Stomach (tissue), 9 donors: ENCODE measurements around the gene PRKCA. TPM values are rescaled to one million over a fixed set of nuclear protein-coding genes. Genes with fewer than 3 reads are reported as not detected.

Experiments used
- DNase-seq, 2 donors: peaks; one replicate each; pipeline versions ENCODE4 v3.0.0 to v3.0.0-alpha.2; 2013 to 2019
- H3K27ac ChIP-seq, 5 donors: fragments of 200-600 bp in 4 of 5; sonication (generic) in 4 of 5; one replicate each; pipeline ENCODE4 v1.5.1; 2013 to 2019; ENCODE audit warnings: mild to moderate bottlenecking in 1 of 5, moderate library complexity in 1 of 5
- H3K27me3 ChIP-seq, 3 donors: fragments of 200-600 bp; sonication (generic); one replicate each; pipeline ENCODE4 v1.5.1; 2017 to 2019; ENCODE audit warnings: mixed run types in 1 of 3
- H3K36me3 ChIP-seq, 4 donors: fragments of 200-600 bp; sonication (generic); 1 replicate in 3 of 4; 2 replicates in 1 of 4; pipeline ENCODE4 v1.5.1; 2016 to 2019
- H3K4me1 ChIP-seq, 4 donors: fragments of 200-600 bp; sonication (generic); one replicate each; pipeline ENCODE4 v1.5.1; 2016 to 2019
- H3K4me3 ChIP-seq, 4 donors: fragments of 200-600 bp; sonication (generic) in 3 of 4; one replicate each; pipeline ENCODE4 v1.5.1; 2016 to 2019; ENCODE audit warnings: mild to moderate bottlenecking in 1 of 4
- H3K9me3 ChIP-seq, 4 donors: fragments of 200-600 bp; sonication (generic); one replicate each; pipeline ENCODE4 v1.5.1; 2016 to 2019
- EP300 ChIP-seq: sonication (generic); formaldehyde crosslinking; IDR thresholded peaks from one replicate; pipeline ENCODE4 v1.6.1; 2017; ENCODE audit warnings: antibody characterized with exemption
- POLR2A ChIP-seq, 4 donors: fragments of 450-650 bp; IDR thresholded peaks; one replicate each; pipeline ENCODE4 v1.6.1; 2016; ENCODE audit warnings: antibody characterized with exemption in 4 of 4, control low read depth in 2 of 4, mild to moderate bottlenecking in 1 of 4, moderate library complexity in 1 of 4
- POLR2AphosphoS5 ChIP-seq, 3 donors: sonication (generic); formaldehyde crosslinking; IDR thresholded peaks; one replicate each; pipeline ENCODE4 v1.6.1; 2016; ENCODE audit warnings: antibody characterized with exemption in 3 of 3
- WGBS, 5 donors: extraction: QIAGEN DNeasy Blood & Tissue Kit in 3 of 5; methylation state at CpG; one replicate each; pipeline versions ENCODE4 v1.1.5 to v1.1.7; 2013 to 2018; 5-methylcytosine and 5-hydroxymethylcytosine counted together
- intact Hi-C: fragments of 100-400 bp; cut with DNase I; formaldehyde crosslinking; loops from one replicate; pipeline ENCODE4 v1.15.1; 2023; ENCODE audit warnings: low total_unique reads
- polyA plus RNA-seq, 3 donors: library from polyadenylated mRNA; stranded (reverse); fragments of 200-250 nt; gene quantifications; one replicate each; pipeline ENCODE4 v1.2.3, GENCODE V29; 2013
- total RNA-seq, 5 donors: library from RNA; depleted of rRNA; stranded (reverse); fragments of >200 nt; gene quantifications; one replicate each; pipeline versions ENCODE4 v1.1.0 to v1.2.3, GENCODE V29; 2014 to 2016
- TF ChIP-seq, protein P1 (sequence below), 7 experiments: fragments of 450-650 bp in 4 of 7; fragments of 200-600 bp in 3 of 7; sonication (generic) in 3 of 7; IDR thresholded peaks; one replicate each; pipeline ENCODE4 v1.5.1; 2016 to 2019; ENCODE audit warnings: antibody characterized with exemption in 7 of 7, control low read depth in 2 of 7, mild to moderate bottlenecking in 1 of 7
- donor health status: healthy with polysubstance abuse.
- donor health status: Bipolar disorder and iron deficiency.
- donor health status: healthy.

PRKCA gene
- total and polyA plus RNA-seq, 8 donors: 2.1 to 41.1 (median 12.2) TPM

DNA sequence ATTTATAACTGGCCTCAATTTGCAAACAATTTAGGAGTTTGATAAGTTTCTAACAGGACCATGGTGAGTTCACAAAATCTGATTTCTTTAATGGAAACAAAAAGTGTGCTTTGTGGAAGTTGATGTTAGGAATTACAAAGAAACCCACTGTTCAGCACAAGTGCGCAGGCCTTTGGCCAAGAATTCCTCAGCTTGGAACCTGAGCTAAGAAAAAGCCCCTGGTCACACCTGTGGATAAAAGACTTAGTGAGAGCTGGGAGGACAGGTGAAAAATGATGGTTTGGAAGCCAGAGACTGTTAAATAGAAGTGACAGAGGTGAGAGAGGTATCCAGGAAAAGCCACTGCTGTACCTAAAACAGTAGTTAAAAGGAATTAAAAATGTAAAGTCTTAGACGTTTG is 64.7 kb downstream of the PRKCA start:
- Histone ChIP-seq H3K4me1 (peaks cover 0 to 28% (median 8%) of the 10 kb centered on the region in 4 donors), H3K27me3 (no peaks in the 10 kb centered on the region), H3K4me3 (no peak overlapping the region), H3K27ac (no peak overlapping the region), H3K9me3 (no peaks in the 10 kb centered on the region), H3K36me3 (no peaks in the 10 kb centered on the region)
- intact Hi-C loops: no loop called here
- TF ChIP-seq POLR2A (IDR thresholded peaks at IDR 0.05): no peak
- TF ChIP-seq, protein P1, sequence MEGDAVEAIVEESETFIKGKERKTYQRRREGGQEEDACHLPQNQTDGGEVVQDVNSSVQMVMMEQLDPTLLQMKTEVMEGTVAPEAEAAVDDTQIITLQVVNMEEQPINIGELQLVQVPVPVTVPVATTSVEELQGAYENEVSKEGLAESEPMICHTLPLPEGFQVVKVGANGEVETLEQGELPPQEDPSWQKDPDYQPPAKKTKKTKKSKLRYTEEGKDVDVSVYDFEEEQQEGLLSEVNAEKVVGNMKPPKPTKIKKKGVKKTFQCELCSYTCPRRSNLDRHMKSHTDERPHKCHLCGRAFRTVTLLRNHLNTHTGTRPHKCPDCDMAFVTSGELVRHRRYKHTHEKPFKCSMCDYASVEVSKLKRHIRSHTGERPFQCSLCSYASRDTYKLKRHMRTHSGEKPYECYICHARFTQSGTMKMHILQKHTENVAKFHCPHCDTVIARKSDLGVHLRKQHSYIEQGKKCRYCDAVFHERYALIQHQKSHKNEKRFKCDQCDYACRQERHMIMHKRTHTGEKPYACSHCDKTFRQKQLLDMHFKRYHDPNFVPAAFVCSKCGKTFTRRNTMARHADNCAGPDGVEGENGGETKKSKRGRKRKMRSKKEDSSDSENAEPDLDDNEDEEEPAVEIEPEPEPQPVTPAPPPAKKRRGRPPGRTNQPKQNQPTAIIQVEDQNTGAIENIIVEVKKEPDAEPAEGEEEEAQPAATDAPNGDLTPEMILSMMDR (IDR thresholded peaks at IDR 0.05): no peak
- DNase-seq: no peak
- WGBS, 5 donors: 51 to 75% (median 60%) methylated on average over 2 of the region's 2 CpGs

DNA sequence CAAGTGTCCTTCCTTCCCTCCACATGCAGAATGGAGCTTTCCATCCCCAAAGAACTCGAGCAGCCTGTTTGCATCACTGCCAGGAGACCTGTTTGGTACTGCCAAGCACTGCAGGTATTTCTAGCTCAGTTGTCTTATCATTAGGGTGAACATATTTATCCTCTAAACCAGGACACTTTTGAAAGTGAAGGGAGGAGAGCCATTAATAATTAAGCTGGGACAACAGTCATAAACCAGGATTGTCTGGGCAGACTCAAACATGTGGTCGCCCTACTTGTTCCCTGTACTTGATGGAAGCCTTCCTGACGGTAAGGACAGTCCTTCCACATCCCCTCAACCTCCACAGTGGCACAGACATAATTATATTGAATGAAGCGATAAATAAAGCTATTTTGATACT is 67.4 kb downstream of the PRKCA start:
- no peaks in the 10 kb centered on the region for H3K9me3 ChIP-seq
- H3K4me3 ChIP-seq: no peak overlapping the region
- no peak overlapping the region for H3K27ac ChIP-seq
- no peak for TF ChIP-seq POLR2AphosphoS5 (IDR thresholded peaks at IDR 0.05)
- TF ChIP-seq POLR2A (IDR thresholded peaks at IDR 0.05): no peak
- TF ChIP-seq EP300: no peak
- TF ChIP-seq, protein P1 (IDR thresholded peaks at IDR 0.05): no peak
- DNase-seq: no peak
- no peaks in the 10 kb centered on the region for H3K27me3 ChIP-seq
- 78 to 85% (median 78%) methylated on average over 4 of the region's 4 CpGs for WGBS, 5 donors
- intact Hi-C loops: no loop called here
- peaks cover 1 to 33% (median 14%) of the 10 kb centered on the region in 4 donors for H3K4me1 ChIP-seq
- H3K36me3 ChIP-seq: no peaks in the 10 kb centered on the region

DNA sequence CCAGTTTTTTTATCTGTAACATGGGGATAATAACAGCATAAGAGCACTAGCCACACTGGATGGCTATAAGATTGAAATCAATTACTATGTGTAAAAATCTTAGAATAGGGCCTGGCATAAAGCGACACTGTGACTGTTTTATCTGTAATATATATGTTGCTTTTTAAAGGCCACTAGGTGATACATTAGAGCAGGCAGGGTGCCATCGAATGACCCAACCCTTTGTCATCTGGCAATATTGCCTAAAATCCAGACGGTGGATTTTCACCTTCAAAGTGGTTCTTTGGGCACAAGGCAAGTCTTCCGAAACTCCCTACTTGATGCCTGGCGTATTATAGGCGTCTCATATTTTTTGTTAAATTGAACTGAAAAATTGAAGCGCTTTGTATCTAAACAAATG is 69.1 kb downstream of the PRKCA start:
- TF ChIP-seq POLR2AphosphoS5 (IDR thresholded peaks at IDR 0.05) (no peak), EP300 (no peak), POLR2A (IDR thresholded peaks at IDR 0.05) (no peak)
- TF ChIP-seq, protein P1 (IDR thresholded peaks at IDR 0.05): no peak
- intact Hi-C loops: no loop called here
- no peaks in the 10 kb centered on the region for H3K36me3 ChIP-seq
- H3K9me3 ChIP-seq: no peaks in the 10 kb centered on the region
- no peak for DNase-seq
- WGBS, 5 donors: 93 to 98% (median 97%) methylated on average over 7 of the region's 7 CpGs
- no peak overlapping the region for H3K27ac ChIP-seq
- no peak overlapping the region for H3K4me3 ChIP-seq
- peaks cover 13 to 36% (median 22%) of the 10 kb centered on the region in 4 donors for H3K4me1 ChIP-seq
- H3K27me3 ChIP-seq: no peaks in the 10 kb centered on the region

DNA sequence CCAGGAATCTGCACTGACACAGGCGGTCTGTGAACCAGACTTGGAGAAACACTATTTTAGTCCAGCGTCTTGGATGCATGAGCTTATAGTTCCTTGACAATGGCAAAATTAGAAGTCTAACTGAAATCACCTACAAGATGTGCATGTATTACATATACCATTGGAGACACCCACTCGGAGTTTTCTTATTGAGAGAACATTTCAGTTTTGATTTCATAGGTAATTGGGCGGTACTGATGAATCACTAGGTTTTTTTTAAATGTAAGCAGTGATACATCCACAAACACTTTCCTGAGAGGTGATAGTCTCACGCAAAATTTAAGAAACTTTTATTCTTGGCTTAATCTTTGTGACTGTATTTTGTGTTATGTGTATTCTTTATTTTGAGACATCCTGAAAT is 69.8 kb downstream of the PRKCA start:
- DNase-seq: no peak
- Histone ChIP-seq H3K4me3 (no peak overlapping the region), H3K36me3 (no peaks in the 10 kb centered on the region), H3K27me3 (no peaks in the 10 kb centered on the region), H3K4me1 (peaks cover 13 to 37% (median 22%) of the 10 kb centered on the region in 4 donors), H3K27ac (no peak overlapping the region), H3K9me3 (no peaks in the 10 kb centered on the region)
- TF ChIP-seq EP300 (no peak), POLR2A (IDR thresholded peaks at IDR 0.05) (no peak), POLR2AphosphoS5 (IDR thresholded peaks at IDR 0.05) (no peak)
- TF ChIP-seq, protein P1 (IDR thresholded peaks at IDR 0.05): no peak
- 87 to 93% (median 91%) methylated on average over 5 of the region's 5 CpGs for WGBS, 5 donors
- intact Hi-C loops: no loop called here
